CD8-positive, alpha-beta memory T cell (primary cell): ENCODE measurements around the gene NALCN. TPM values are rescaled to one million over a fixed set of nuclear protein-coding genes. Genes with fewer than 3 reads are reported as not detected.

Source experiments
- CTCF ChIA-PET: fragments of 350-600 bp; sonication (Branson Sonifier 250); formaldehyde crosslinking; loops from one replicate; lab custom pipeline; 2021; ENCODE audit warnings: antibody characterized with exemption; lab: Charles Lee
- POLR2A ChIA-PET: fragments of 350-600 bp; sonication (Branson Sonifier 250); formaldehyde crosslinking; loops from one replicate; lab custom pipeline; 2021; ENCODE audit warnings: antibody characterized with exemption; lab: Charles Lee
- DNase-seq, 5 donors: peaks; one replicate each; pipeline versions ENCODE4 v3.0.0 to v3.0.0-alpha.2; 2020 to 2022; ENCODE audit warnings: mixed read lengths in 1 of 5
- H3K27ac ChIP-seq: one replicate; pipeline ENCODE4 v1.7.0; 2013; ENCODE audit warnings: low read depth, mild to moderate bottlenecking, low read length, moderate library complexity
- H3K27me3 ChIP-seq: 2 replicates; pipeline ENCODE4 v1.7.0; 2013; ENCODE audit warnings: low read length, mild to moderate bottlenecking; ENCODE audit not compliant: insufficient read depth, poor library complexity, severe bottlenecking
- H3K36me3 ChIP-seq: 2 replicates; pipeline ENCODE4 v1.7.0; 2013; ENCODE audit warnings: mild to moderate bottlenecking, low read length, moderate library complexity; ENCODE audit not compliant: insufficient read depth
- H3K4me1 ChIP-seq: 2 replicates; pipeline ENCODE4 v1.7.0; 2013; ENCODE audit warnings: mild to moderate bottlenecking, low read length, moderate library complexity; ENCODE audit not compliant: insufficient read depth
- H3K4me3 ChIP-seq: 2 replicates; pipeline ENCODE4 v1.7.0; 2013; ENCODE audit warnings: mild to moderate bottlenecking, low read length
- H3K9me3 ChIP-seq: 2 replicates; pipeline ENCODE4 v1.7.0; 2013; ENCODE audit warnings: mild to moderate bottlenecking, low read length
- H3K27ac Mint-ChIP-seq, 8 donors: one replicate each; pipeline ENCODE4 v1.8.0; 2020 to 2021; ENCODE audit warnings: mixed read lengths in 8 of 8, mild to moderate bottlenecking in 6 of 8, inconsistent platforms in 3 of 8, moderate library complexity in 3 of 8
- H3K27me3 Mint-ChIP-seq, 2 donors: one replicate each; pipeline ENCODE4 v1.8.0; 2020 to 2021; ENCODE audit warnings: mixed read lengths in 2 of 2, mild to moderate bottlenecking in 1 of 2, moderate library complexity in 1 of 2
- H3K36me3 Mint-ChIP-seq, 3 donors: one replicate each; pipeline ENCODE4 v1.8.0; 2020 to 2021; ENCODE audit warnings: mixed read lengths in 3 of 3, inconsistent platforms in 1 of 3, mild to moderate bottlenecking in 1 of 3
- H3K4me1 Mint-ChIP-seq, 3 donors: one replicate each; pipeline ENCODE4 v1.8.0; 2020 to 2021; ENCODE audit warnings: mixed read lengths in 3 of 3, inconsistent platforms in 1 of 3, mild to moderate bottlenecking in 1 of 3
- H3K4me3 Mint-ChIP-seq, 7 donors: one replicate each; pipeline ENCODE4 v1.8.0; 2020 to 2021; ENCODE audit warnings: mixed read lengths in 7 of 7, mild to moderate bottlenecking in 6 of 7, moderate library complexity in 4 of 7, inconsistent platforms in 2 of 7
- H3K9me3 Mint-ChIP-seq, 5 donors: one replicate each; pipeline ENCODE4 v1.8.0; 2020 to 2022; ENCODE audit warnings: mixed read lengths in 5 of 5, mild to moderate bottlenecking in 3 of 5, moderate library complexity in 2 of 5, inconsistent platforms in 1 of 5
- polyA plus RNA-seq: library from polyadenylated mRNA; unstranded; fragments of 300-500 nt; fragmentation: Illumina TruSeq; gene quantifications from one replicate; pipeline ENCODE4 v1.2.3, GENCODE V29; 2021
- total RNA-seq, 2 experiments: library from RNA; stranded (reverse); gene quantifications; one replicate each; pipeline ENCODE4 v1.2.3, GENCODE V29; 2021

NALCN gene
- total and polyA plus RNA-seq, 3 experiments from 2014 or later = not detected

- Mint-ChIP-seq H3K4me1 (no peaks in the 10 kb centered on the region), H3K27me3 (peaks cover under 1 to 9% of the 10 kb centered on the region in 2 donors), H3K4me3 (no peak overlapping the region), H3K36me3 (no peaks in the 10 kb centered on the region), H3K27ac (no peak overlapping the region), H3K9me3 (peaks cover 0 to 3% (median 0%) of the 10 kb centered on the region in 5 donors)
- no peak for DNase-seq
- H3K27ac ChIP-seq = no peak overlapping the region
- no peaks in the 10 kb centered on the region for H3K36me3 ChIP-seq
- ChIA-PET POLR2A (no interaction called here), CTCF (no interaction called here)
- no peaks in the 10 kb centered on the region for H3K9me3 ChIP-seq
- no peak overlapping the region for H3K4me3 ChIP-seq
- H3K27me3 ChIP-seq = no peaks in the 10 kb centered on the region
- no peaks in the 10 kb centered on the region for H3K4me1 ChIP-seq
These were observed 389.4 kb downstream of the NALCN start for GRCh38 chr13:101026736-101027398.

GRCh38 chr13:101026328-101026727, 390.0 kb downstream of the NALCN start:
- peaks cover 0 to 7% of the 10 kb centered on the region in 2 donors for H3K27me3 Mint-ChIP-seq
- CTCF ChIA-PET = no interaction called here
- Histone ChIP-seq H3K4me3 (no peak overlapping the region), H3K27me3 (no peaks in the 10 kb centered on the region), H3K27ac (no peak overlapping the region), H3K4me1 (no peaks in the 10 kb centered on the region), H3K36me3 (no peaks in the 10 kb centered on the region), H3K9me3 (no peaks in the 10 kb centered on the region)
- no peak overlapping the region for H3K27ac Mint-ChIP-seq
- no peak overlapping the region for H3K4me3 Mint-ChIP-seq
- H3K36me3 Mint-ChIP-seq = no peaks in the 10 kb centered on the region
- POLR2A ChIA-PET = no interaction called here
- H3K9me3 Mint-ChIP-seq = peaks cover 0 to 2% (median 0%) of the 10 kb centered on the region in 5 donors
- no peak for DNase-seq
- no peaks in the 10 kb centered on the region for H3K4me1 Mint-ChIP-seq

DNA sequence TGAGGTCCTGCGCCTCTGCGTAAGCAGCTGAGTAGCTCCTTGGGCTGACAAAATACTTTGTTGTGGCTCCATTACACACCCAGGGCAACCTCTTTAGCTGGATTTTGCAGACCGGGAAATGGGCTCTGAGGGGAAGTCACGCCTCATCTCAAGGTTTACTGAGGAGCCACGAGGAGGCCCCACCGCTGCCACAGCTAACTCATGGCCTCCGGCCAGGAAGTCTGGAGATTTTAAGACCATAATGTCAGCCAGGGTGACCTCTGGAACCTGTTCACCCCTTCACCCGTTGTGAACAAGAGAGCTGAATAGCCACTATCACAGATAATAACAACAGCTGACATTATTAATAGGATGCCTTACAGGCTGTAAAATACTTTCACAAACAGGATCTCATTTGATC, 390.4 kb downstream of the NALCN start:
- Histone ChIP-seq H3K4me3 (no peak overlapping the region), H3K9me3 (no peaks in the 10 kb centered on the region), H3K27me3 (no peaks in the 10 kb centered on the region), H3K27ac (no peak overlapping the region), H3K36me3 (no peaks in the 10 kb centered on the region), H3K4me1 (no peaks in the 10 kb centered on the region)
- Mint-ChIP-seq H3K27me3 (peaks cover 0 to 7% of the 10 kb centered on the region in 2 donors), H3K36me3 (no peaks in the 10 kb centered on the region), H3K27ac (no peak overlapping the region), H3K4me1 (no peaks in the 10 kb centered on the region), H3K9me3 (peaks cover 0 to 2% (median 0%) of the 10 kb centered on the region in 5 donors), H3K4me3 (no peak overlapping the region)
- ChIA-PET POLR2A (no interaction called here), CTCF (no interaction called here)
- DNase-seq = no peak

- no peaks in the 10 kb centered on the region for H3K36me3 Mint-ChIP-seq
These were observed 390.8 kb downstream of the NALCN start for GRCh38 chr13:101025519-101025918.

DNA sequence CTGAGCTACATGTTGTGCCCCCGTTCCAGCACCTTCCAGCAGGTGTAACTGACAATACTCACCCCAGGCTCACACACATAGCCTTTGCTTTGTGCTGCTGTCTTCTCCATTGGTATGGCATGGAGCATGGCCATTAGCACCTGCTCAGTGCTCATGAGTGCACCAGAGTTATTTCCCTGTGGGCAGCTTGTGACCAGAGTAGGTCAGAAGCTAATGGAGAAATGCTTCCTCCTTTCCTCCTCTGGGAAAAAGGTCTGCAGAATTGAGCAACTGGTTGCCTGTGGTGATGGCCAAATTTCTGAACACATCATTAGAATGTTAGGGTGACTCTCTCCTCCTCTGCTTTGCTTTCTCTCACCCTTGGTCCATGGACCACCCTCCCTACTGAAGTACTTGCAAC, 397.2 kb downstream of the NALCN start:
- Histone ChIP-seq H3K27me3 (no peaks in the 10 kb centered on the region), H3K9me3 (no peaks in the 10 kb centered on the region), H3K27ac (no peak overlapping the region), H3K36me3 (no peaks in the 10 kb centered on the region), H3K4me1 (no peaks in the 10 kb centered on the region), H3K4me3 (no peak overlapping the region)
- no peak overlapping the region for H3K4me3 Mint-ChIP-seq
- no peak overlapping the region for H3K27ac Mint-ChIP-seq
- ChIA-PET CTCF (no interaction called here), POLR2A (no interaction called here)
- H3K4me1 Mint-ChIP-seq = no peaks in the 10 kb centered on the region
- no peak for DNase-seq
- H3K36me3 Mint-ChIP-seq = no peaks in the 10 kb centered on the region
- peaks cover 14 to 30% of the 10 kb centered on the region in 2 donors for H3K27me3 Mint-ChIP-seq
- H3K9me3 Mint-ChIP-seq = peaks cover 0 to 2% (median 0%) of the 10 kb centered on the region in 5 donors

More at GRCh38 chr13:101025519-101025918, 390.8 kb downstream of the NALCN start:
- H3K27ac Mint-ChIP-seq = no peak overlapping the region
- DNase-seq = no peak
- H3K27me3 ChIP-seq = no peaks in the 10 kb centered on the region
- no peaks in the 10 kb centered on the region for H3K4me1 Mint-ChIP-seq
- H3K27me3 Mint-ChIP-seq = peaks cover 0 to 7% of the 10 kb centered on the region in 2 donors
- no peaks in the 10 kb centered on the region for H3K36me3 ChIP-seq
- CTCF ChIA-PET = no interaction called here
- H3K4me1 ChIP-seq = no peaks in the 10 kb centered on the region
- H3K9me3 Mint-ChIP-seq = peaks cover 0 to 2% (median 0%) of the 10 kb centered on the region in 5 donors
- POLR2A ChIA-PET = no interaction called here
- no peaks in the 10 kb centered on the region for H3K9me3 ChIP-seq
- H3K4me3 Mint-ChIP-seq = no peak overlapping the region
- no peak overlapping the region for H3K27ac ChIP-seq
- no peak overlapping the region for H3K4me3 ChIP-seq

DNA sequence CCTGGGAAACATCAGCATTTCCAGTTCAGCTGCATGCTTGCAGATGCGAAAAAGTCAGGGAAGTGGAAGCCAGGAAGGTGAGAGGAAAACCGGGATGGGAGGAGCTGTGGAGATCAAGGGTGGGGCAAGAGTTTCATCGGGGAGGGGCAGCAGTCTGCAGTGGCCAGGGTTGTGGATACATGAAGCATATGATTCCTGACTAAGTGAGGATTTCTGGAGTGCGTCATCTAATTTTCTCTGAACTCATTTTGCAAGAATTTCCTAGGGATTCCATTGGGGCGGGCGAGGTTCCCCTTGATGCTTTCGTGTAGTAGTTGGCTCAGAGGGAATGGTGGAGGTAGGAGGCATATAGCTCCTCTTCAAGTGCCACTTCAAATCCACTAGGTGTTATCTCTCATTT, 397.6 kb downstream of the NALCN start:
- H3K27me3 ChIP-seq = no peaks in the 10 kb centered on the region
- no peak overlapping the region for H3K4me3 ChIP-seq
- Mint-ChIP-seq H3K9me3 (peaks cover 0 to 2% (median 0%) of the 10 kb centered on the region in 5 donors), H3K36me3 (no peaks in the 10 kb centered on the region), H3K27ac (no peak overlapping the region), H3K27me3 (peaks cover 14 to 30% of the 10 kb centered on the region in 2 donors), H3K4me1 (no peaks in the 10 kb centered on the region), H3K4me3 (no peak overlapping the region)
- POLR2A ChIA-PET = no interaction called here
- no peaks in the 10 kb centered on the region for H3K9me3 ChIP-seq
- no peak for DNase-seq
- CTCF ChIA-PET = no interaction called here
- no peaks in the 10 kb centered on the region for H3K36me3 ChIP-seq
- H3K4me1 ChIP-seq = no peaks in the 10 kb centered on the region
- no peak overlapping the region for H3K27ac ChIP-seq

DNA sequence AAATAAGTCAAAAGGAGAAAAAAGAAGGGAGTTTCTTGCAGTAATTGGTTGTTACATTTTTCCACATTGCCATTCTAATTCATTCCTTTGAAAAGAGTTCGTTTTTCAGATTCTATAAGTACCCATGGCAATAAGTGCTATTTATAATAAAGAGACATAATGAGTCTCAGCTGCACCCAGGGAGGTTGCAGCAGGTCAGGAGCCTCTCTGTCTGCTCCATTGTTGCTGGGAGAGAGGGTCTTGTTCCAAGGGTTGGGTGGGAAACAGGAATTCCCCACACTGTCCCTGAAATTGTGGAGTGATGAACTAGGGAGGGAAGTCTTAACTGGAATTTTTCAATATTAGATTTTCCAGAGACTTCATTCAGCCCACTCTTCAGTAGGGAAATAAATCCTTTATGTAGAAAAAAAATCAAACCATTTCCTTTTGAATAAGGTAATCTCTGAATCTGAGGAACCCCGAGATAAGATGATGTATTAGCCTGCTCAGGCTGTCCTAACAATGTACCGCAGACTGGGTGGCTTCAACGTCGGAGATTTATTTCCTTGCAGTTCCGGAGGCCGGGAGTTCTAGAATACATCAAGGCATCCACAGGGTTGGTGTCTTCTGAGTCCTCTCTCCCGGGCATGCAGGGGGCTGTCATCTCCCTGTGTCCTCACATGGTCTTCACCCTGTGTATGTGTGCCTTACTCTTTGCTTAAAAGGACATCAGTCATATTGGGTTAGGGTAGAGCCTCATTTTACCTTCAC, 399.0 kb downstream of the NALCN start:
- no peaks in the 10 kb centered on the region for H3K36me3 ChIP-seq
- H3K4me3 Mint-ChIP-seq = no peak overlapping the region

GRCh38 chr13:101016475-101016874, 399.8 kb downstream of the NALCN start:
- Mint-ChIP-seq H3K27me3 (peaks cover 14 to 25% of the 10 kb centered on the region in 2 donors), H3K27ac (no peak overlapping the region), H3K4me1 (no peaks in the 10 kb centered on the region), H3K4me3 (no peak overlapping the region), H3K9me3 (peaks cover 0 to 2% (median 0%) of the 10 kb centered on the region in 5 donors), H3K36me3 (no peaks in the 10 kb centered on the region)
- Histone ChIP-seq H3K27ac (no peak overlapping the region), H3K9me3 (no peaks in the 10 kb centered on the region), H3K36me3 (no peaks in the 10 kb centered on the region), H3K4me3 (no peak overlapping the region), H3K27me3 (no peaks in the 10 kb centered on the region), H3K4me1 (no peaks in the 10 kb centered on the region)
- ChIA-PET CTCF (no interaction called here), POLR2A (no interaction called here)
- no peak for DNase-seq

More for the DNA sequence above, 399.0 kb downstream of the NALCN start:
- ChIA-PET POLR2A (no interaction called here), CTCF (no interaction called here)
- H3K27ac Mint-ChIP-seq = no peak overlapping the region
- H3K27me3 ChIP-seq = no peaks in the 10 kb centered on the region
- H3K9me3 ChIP-seq = no peaks in the 10 kb centered on the region
- no peak overlapping the region for H3K4me3 ChIP-seq
- H3K36me3 Mint-ChIP-seq = no peaks in the 10 kb centered on the region
- no peaks in the 10 kb centered on the region for H3K4me1 ChIP-seq
- DNase-seq = no peak
- no peak overlapping the region for H3K27ac ChIP-seq
- H3K4me1 Mint-ChIP-seq = no peaks in the 10 kb centered on the region
- H3K9me3 Mint-ChIP-seq = peaks cover 0 to 2% (median 0%) of the 10 kb centered on the region in 5 donors
- peaks cover 14 to 27% of the 10 kb centered on the region in 2 donors for H3K27me3 Mint-ChIP-seq
